Immature natural killer cell (primary cell): ENCODE results near the gene FAT1. TPM values are rescaled to one million over a fixed set of nuclear protein-coding genes. Genes with fewer than 3 reads are reported as not detected.

Experiments used
- DNase-seq, 3 donors: peaks; one replicate each; pipeline ENCODE4 v3.0.0; 2022; ENCODE audit warnings: mixed read lengths in 1 of 3
- H3K27ac Mint-ChIP-seq, 6 donors: one replicate each; pipeline ENCODE4 v1.8.0; 2020; ENCODE audit warnings: mixed read lengths in 6 of 6, mild to moderate bottlenecking in 5 of 6, inconsistent platforms in 4 of 6, moderate library complexity in 3 of 6
- H3K27me3 Mint-ChIP-seq, 3 donors: one replicate each; pipeline ENCODE4 v1.8.0; 2020 to 2021; ENCODE audit warnings: low read depth in 3 of 3, mild to moderate bottlenecking in 3 of 3, mixed read lengths in 3 of 3, moderate library complexity in 3 of 3, inconsistent platforms in 1 of 3
- H3K36me3 Mint-ChIP-seq, 3 donors: one replicate each; pipeline ENCODE4 v1.8.0; 2020; ENCODE audit warnings: mixed read lengths in 3 of 3, inconsistent platforms in 2 of 3, mild to moderate bottlenecking in 2 of 3
- H3K4me1 Mint-ChIP-seq, 2 donors: one replicate each; pipeline ENCODE4 v1.8.0; 2020; ENCODE audit warnings: inconsistent platforms in 2 of 2, mild to moderate bottlenecking in 2 of 2, mixed read lengths in 2 of 2, moderate library complexity in 1 of 2
- H3K4me3 Mint-ChIP-seq, 5 donors: one replicate each; pipeline ENCODE4 v1.8.0; 2020; ENCODE audit warnings: mild to moderate bottlenecking in 5 of 5, mixed read lengths in 5 of 5, inconsistent platforms in 3 of 5, moderate library complexity in 3 of 5
- H3K9me3 Mint-ChIP-seq, 6 donors: one replicate each; pipeline ENCODE4 v1.8.0; 2020; ENCODE audit warnings: mild to moderate bottlenecking in 6 of 6, mixed read lengths in 6 of 6, inconsistent platforms in 4 of 6, moderate library complexity in 3 of 6
- polyA plus RNA-seq, 3 donors: library from polyadenylated mRNA; unstranded; fragments of 300-500 nt; fragmentation: Illumina TruSeq; gene quantifications; one replicate each; pipeline ENCODE4 v1.2.3, GENCODE V29; 2021

FAT1 gene
- polyA plus RNA-seq, 3 donors from 2014 or later: not detected

DNA sequence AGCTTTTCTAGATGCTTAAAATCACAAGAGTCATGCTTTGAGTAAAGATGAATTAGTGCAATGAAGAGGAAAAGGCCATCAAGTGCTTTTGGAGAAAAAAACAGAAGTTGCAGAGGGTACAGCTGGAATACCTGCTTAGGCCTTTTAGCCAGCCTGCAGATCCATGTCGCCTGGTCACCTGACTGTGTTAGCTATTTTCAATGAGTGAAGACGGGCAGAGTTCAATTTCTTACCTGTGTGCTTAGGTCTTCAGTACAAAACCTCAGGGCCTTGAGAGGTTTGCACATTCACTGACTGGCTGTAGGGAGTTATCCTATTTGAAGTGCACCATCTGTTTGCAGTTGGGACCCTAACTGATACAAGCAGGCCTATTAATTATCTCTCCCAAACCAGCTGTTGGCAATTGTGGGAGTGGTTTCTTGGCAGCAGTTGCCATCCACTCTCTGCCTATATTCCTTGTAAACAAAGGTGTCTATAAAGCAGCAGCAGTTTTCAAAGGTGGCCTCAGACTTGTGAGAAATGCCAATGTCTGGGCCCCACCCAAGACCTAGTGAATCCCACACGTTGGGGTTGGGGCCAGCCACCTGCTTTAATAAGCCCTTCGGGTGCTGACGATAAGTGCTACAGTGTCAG is 16.3 kb upstream of the FAT1 start:
- Mint-ChIP-seq H3K4me3 (no peak overlapping the region), H3K9me3 (peaks cover 0 to 8% (median 5%) of the 10 kb centered on the region in 6 donors), H3K36me3 (no peaks in the 10 kb centered on the region), H3K27ac (no peak overlapping the region), H3K4me1 (no peaks in the 10 kb centered on the region), H3K27me3 (no peaks in the 10 kb centered on the region)
- no peak for DNase-seq

DNA sequence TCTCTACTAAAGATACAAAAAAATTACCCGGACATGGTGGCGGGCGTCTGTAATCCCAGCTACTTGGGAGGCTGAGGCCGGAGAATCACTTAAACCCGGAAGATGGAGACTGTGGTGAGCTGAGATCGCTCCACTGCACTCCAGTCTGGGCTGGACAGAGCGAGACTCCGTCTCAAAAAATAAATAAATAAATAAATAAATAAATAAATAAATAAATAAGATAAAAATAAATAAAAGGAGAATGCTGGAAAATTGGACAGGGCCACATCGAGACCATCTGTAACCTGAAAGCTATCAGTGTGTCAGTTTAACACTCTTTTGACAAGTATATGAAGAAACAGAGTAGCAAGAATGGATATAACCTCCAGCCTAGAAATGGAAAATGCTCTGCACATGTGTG is 15.7 kb upstream of the FAT1 start:
- Mint-ChIP-seq H3K27me3 (peaks cover 0 to under 1% (median 0%) of the 10 kb centered on the region in 3 donors), H3K36me3 (no peaks in the 10 kb centered on the region), H3K27ac (no peak overlapping the region), H3K9me3 (peaks cover 0 to 9% (median 5%) of the 10 kb centered on the region in 6 donors), H3K4me3 (no peak overlapping the region), H3K4me1 (no peaks in the 10 kb centered on the region)
- DNase-seq: no peak

DNA sequence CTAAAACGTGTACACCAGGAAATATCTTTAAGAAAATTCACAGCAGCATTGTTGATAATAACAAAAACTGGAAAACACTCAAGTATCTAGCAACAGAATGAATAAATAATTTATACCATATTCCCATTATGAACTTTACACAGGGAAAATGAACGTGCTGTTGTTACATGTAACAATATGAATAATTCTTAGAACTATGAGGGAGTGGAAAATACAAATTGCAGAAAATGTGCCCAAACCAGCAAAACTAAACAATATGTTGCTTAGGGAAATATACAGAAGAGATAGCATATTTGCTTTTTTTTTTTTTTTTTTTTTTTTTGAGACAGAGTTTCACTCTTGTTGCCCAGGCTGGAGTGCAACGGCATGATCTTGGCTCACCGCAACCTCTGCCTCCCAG is 14.8 kb upstream of the FAT1 start:
- Mint-ChIP-seq H3K27me3 (peaks cover 0 to 3% (median 0%) of the 10 kb centered on the region in 3 donors), H3K9me3 (peaks cover 0 to 18% (median 6%) of the 10 kb centered on the region in 6 donors), H3K27ac (no peak overlapping the region), H3K4me3 (no peak overlapping the region), H3K4me1 (no peaks in the 10 kb centered on the region), H3K36me3 (no peaks in the 10 kb centered on the region)
- DNase-seq: no peak

DNA sequence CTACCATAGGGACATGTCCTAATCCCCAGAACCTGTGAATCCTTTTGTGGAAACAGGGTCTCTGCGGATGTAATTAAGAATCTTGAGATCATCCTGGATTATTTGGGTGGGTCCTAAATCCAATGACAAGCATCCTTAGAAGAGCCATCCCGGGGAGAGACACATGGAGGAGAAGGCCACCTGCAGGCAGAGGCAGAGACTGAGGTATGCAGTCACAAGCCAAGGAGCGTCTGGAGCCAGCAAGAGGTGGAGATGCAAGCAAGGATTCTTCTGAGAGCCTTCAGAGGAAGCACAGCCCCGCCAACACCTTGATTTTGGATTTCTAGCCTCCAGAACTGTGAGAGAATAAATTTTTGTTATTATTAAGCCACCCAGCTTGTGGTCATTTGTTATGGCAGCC is 13.8 kb upstream of the FAT1 start:
- Mint-ChIP-seq H3K4me1 (no peaks in the 10 kb centered on the region), H3K27ac (no peak overlapping the region)

GRCh38 chr4:186736466-186736865 is 12.8 kb upstream of the FAT1 start:
- Mint-ChIP-seq H3K27me3 (peaks cover 0 to 3% (median 0%) of the 10 kb centered on the region in 3 donors), H3K9me3 (peaks cover 0 to 28% (median 10%) of the 10 kb centered on the region in 6 donors), H3K27ac (no peak overlapping the region), H3K4me1 (no peaks in the 10 kb centered on the region), H3K36me3 (no peaks in the 10 kb centered on the region), H3K4me3 (no peak overlapping the region)
- DNase-seq: no peak

More for the DNA sequence above, 13.8 kb upstream of the FAT1 start:
- H3K9me3 Mint-ChIP-seq: peaks cover 0 to 22% (median 9%) of the 10 kb centered on the region in 6 donors
- no peaks in the 10 kb centered on the region for H3K36me3 Mint-ChIP-seq
- DNase-seq: no peak
- H3K27me3 Mint-ChIP-seq: peaks cover 0 to 3% (median 0%) of the 10 kb centered on the region in 3 donors
- no peak overlapping the region for H3K4me3 Mint-ChIP-seq

DNA sequence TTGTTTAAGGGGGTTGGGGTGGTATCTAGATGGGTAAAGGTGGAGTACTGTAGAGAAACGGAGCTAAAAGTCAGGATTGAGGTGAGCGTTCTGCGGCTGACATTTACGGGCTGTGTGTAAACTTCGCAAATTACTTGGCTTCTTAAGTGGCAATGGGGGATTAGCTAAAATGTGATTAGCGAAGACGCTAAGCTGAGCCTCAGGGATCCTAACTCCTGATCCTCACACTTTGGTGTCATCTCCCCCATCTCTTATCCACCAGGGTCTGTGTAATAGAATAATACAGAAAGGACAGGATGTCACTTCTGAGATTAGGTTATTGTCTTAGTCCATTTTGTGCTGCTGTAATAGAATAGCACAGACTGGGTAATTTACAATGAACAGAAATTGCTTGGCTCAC is 10.6 kb upstream of the FAT1 start:
- Mint-ChIP-seq H3K27ac (no peak overlapping the region), H3K9me3 (peaks cover 0 to 31% (median 6%) of the 10 kb centered on the region in 6 donors), H3K27me3 (peaks cover 0 to 3% (median 2%) of the 10 kb centered on the region in 3 donors), H3K36me3 (no peaks in the 10 kb centered on the region), H3K4me1 (no peaks in the 10 kb centered on the region), H3K4me3 (no peak overlapping the region)
- DNase-seq: no peak

DNA sequence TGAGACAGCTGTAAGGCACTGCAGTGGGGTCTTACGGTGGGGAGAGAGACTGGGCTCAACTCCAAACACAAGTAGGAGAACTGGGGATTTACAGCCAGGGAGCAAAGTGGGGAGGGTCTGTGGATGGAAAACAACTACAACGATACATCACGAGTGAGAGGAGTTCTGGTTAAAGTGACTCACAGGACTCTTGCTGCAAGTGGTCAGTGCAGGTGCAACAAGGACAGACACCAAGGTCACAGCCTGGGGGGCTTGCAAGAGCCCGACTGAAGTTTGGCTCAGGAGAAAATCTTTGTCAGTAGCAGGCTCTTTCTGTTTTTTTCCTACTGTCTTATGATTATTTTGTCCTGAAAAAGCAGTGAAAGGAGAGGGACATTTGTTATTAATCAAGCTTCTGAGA is 10.1 kb upstream of the FAT1 start:
- H3K4me3 Mint-ChIP-seq: no peak overlapping the region
- H3K27me3 Mint-ChIP-seq: peaks cover under 1 to 6% (median 2%) of the 10 kb centered on the region in 3 donors
- no peaks in the 10 kb centered on the region for H3K36me3 Mint-ChIP-seq
- peaks cover 0 to 31% (median 6%) of the 10 kb centered on the region in 6 donors for H3K9me3 Mint-ChIP-seq
- DNase-seq: no peak
- H3K4me1 Mint-ChIP-seq: no peaks in the 10 kb centered on the region
- H3K27ac Mint-ChIP-seq: no peak overlapping the region

DNA sequence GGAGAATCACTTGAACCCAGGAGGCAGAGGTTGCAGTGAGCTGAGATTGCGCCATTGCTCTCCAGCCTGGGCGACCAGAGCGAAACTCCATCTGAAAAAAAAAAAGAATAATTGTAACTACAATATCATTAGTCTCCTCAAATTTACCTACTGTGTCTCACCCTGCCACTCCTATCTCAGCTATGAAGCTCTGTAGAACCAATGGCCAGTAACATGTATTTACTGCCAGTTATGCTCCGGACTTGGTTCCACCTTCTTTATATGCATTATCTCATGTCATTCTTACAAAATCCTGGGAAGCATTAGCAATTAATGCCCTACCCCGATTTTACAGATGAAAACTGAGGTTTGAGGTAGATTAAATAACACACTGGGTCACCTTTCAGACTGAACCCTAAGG is 7.0 kb upstream of the FAT1 start:
- peaks cover 0 to 5% of the 10 kb centered on the region in 2 donors for H3K4me1 Mint-ChIP-seq
- H3K27ac Mint-ChIP-seq: no peak overlapping the region
- no peak for DNase-seq
- H3K9me3 Mint-ChIP-seq: peaks cover 4 to 33% (median 12%) of the 10 kb centered on the region in 6 donors
- peaks cover 0 to 8% (median 3%) of the 10 kb centered on the region in 3 donors for H3K36me3 Mint-ChIP-seq
- H3K27me3 Mint-ChIP-seq: peaks cover 17 to 23% (median 17%) of the 10 kb centered on the region in 3 donors
- H3K4me3 Mint-ChIP-seq: no peak overlapping the region

DNA sequence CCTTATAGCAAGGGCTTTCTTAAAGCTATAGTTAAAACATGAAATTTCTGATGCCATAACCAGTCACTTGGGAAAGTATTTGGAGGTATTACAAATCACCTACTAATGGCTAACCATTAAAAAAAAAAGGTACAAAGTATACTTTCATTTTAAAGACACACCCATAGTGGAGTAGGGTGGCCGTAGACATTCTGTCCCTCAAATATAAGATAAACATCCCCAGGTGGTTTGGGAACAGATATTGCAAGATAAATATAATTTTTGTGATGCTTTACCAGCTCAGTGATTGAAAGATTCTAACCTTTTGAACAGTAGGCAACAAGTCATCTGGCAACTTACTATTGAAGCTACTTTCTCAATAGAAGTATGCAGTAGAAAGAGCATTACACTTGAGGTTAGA is 6.2 kb upstream of the FAT1 start:
- Mint-ChIP-seq H3K27ac (no peak overlapping the region), H3K27me3 (peaks cover 23 to 30% (median 24%) of the 10 kb centered on the region in 3 donors)

GRCh38 chr4:186728631-186729271 is 5.1 kb upstream of the FAT1 start:
- Mint-ChIP-seq H3K4me3 (no peak overlapping the region), H3K36me3 (peaks cover 0 to 9% (median 8%) of the 10 kb centered on the region in 3 donors), H3K27me3 (peaks cover 22 to 33% (median 27%) of the 10 kb centered on the region in 3 donors), H3K27ac (no peak overlapping the region), H3K9me3 (peaks cover 5 to 37% (median 18%) of the 10 kb centered on the region in 6 donors), H3K4me1 (peaks cover 0 to 5% of the 10 kb centered on the region in 2 donors)
- no peak for DNase-seq

More for the DNA sequence above, 6.2 kb upstream of the FAT1 start:
- H3K4me3 Mint-ChIP-seq: no peak overlapping the region
- H3K36me3 Mint-ChIP-seq: peaks cover 0 to 8% (median 6%) of the 10 kb centered on the region in 3 donors
- H3K4me1 Mint-ChIP-seq: peaks cover 0 to 5% of the 10 kb centered on the region in 2 donors
- DNase-seq: no peak
- H3K9me3 Mint-ChIP-seq: peaks cover 4 to 41% (median 17%) of the 10 kb centered on the region in 6 donors

GRCh38 chr4:186727977-186728519 is 4.4 kb upstream of the FAT1 start:
- Mint-ChIP-seq H3K27me3 (peaks cover 23 to 33% (median 27%) of the 10 kb centered on the region in 3 donors), H3K27ac (no peak overlapping the region), H3K36me3 (peaks cover 0 to 9% (median 8%) of the 10 kb centered on the region in 3 donors), H3K4me3 (no peak overlapping the region), H3K9me3 (peaks cover 5 to 36% (median 17%) of the 10 kb centered on the region in 6 donors), H3K4me1 (peaks cover 0 to 5% of the 10 kb centered on the region in 2 donors)
- no peak for DNase-seq

GRCh38 chr4:186727169-186727976 is 3.7 kb upstream of the FAT1 start:
- Mint-ChIP-seq H3K27me3 (peaks cover 27 to 40% (median 33%) of the 10 kb centered on the region in 3 donors), H3K4me3 (peak overlapping the region in 1 of 5 donors; percentile 49), H3K27ac (no peak overlapping the region), H3K9me3 (peaks cover 8 to 35% (median 20%) of the 10 kb centered on the region in 6 donors), H3K36me3 (peaks cover 0 to 9% (median 8%) of the 10 kb centered on the region in 3 donors), H3K4me1 (peaks cover 2 to 5% of the 10 kb centered on the region in 2 donors)
- no peak for DNase-seq

DNA sequence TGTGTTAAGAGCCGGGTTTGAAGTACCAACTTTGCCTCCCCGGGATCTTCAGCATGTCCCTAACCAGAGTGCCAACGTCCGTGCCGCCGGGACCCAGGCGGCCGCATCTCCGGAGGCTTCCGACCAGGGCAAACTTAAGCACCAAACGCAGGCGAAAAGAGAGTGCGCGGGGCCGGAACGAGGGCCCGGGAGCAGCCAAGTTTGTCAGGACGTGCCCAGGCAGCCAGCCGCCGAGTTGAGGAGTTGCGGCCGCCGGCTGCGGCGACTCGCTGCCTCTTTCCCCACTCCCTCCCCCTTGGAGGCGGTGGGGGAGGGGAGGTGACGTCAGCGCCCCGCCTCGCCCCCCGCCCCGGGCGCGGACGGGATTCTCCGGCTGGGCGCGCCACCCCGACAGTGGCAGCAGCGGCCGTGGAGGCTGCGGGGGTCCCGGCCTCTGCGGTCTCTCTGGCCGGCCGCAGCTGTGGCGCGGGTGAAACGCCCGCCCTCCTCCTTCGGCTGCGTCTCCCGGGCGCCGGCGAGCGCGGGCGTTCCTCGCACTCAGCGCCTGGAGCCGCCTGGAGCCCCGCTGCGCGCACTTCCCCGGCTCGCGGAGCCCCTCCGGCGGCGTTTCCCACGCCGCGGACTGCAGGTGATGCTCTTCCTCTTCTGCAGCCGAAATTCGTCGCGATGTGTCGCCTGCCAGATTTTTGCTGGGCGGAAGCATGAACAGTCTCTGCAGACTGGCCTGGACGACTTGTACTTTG is 2.9 kb upstream of the FAT1 start:
- peak overlapping the region in 1 of 5 donors; percentile 49 for H3K4me3 Mint-ChIP-seq
- H3K36me3 Mint-ChIP-seq: peaks cover 0 to 9% (median 8%) of the 10 kb centered on the region in 3 donors
- no peak for DNase-seq
- H3K4me1 Mint-ChIP-seq: peaks cover 2 to 5% of the 10 kb centered on the region in 2 donors
- H3K9me3 Mint-ChIP-seq: peaks cover 8 to 38% (median 21%) of the 10 kb centered on the region in 6 donors
- no peak overlapping the region for H3K27ac Mint-ChIP-seq
- peaks cover 27 to 45% (median 37%) of the 10 kb centered on the region in 3 donors for H3K27me3 Mint-ChIP-seq
